Activated T-cell treated with anti-CD3 and anti-CD28 coated beads for 1 hour (primary cell): ENCODE data around the gene CCDC66.

Source experiments
- DNase-seq: peaks from one replicate; pipeline ENCODE4 v3.0.0-alpha.2; 2020; ENCODE audit warnings: low read depth

Gene CCDC66

GRCh38 chr3:56622381-56622780 is 65.4 kb downstream of the CCDC66 start:
- no peak for DNase-seq

- no peak for DNase-seq
Observed at GRCh38 chr3:56624725-56625124, 67.8 kb downstream of the CCDC66 start.

- DNase-seq = no peak
Observed at GRCh38 chr3:56629047-56629446, 72.1 kb downstream of the CCDC66 start.

GRCh38 chr3:56629451-56629850 is 72.5 kb downstream of the CCDC66 start:
- DNase-seq = no peak

- no peak for DNase-seq
Observed at GRCh38 chr3:56630966-56631365, 74.0 kb downstream of the CCDC66 start.

- no peak for DNase-seq
Observed at GRCh38 chr3:56633181-56633580, 76.2 kb downstream of the CCDC66 start.

- DNase-seq = no peak
Observed at GRCh38 chr3:56633602-56634535, 76.9 kb downstream of the CCDC66 start.

- DNase-seq = no peak
Observed at GRCh38 chr3:56645407-56645806, 88.4 kb downstream of the CCDC66 start.

GRCh38 chr3:56654460-56654859 is 97.5 kb downstream of the CCDC66 start:
- DNase-seq = no peak

- DNase-seq = no peak
Observed at GRCh38 chr3:56655709-56656108, 98.7 kb downstream of the CCDC66 start.

- DNase-seq = no peak
Observed at GRCh38 chr3:56664823-56665222, 107.8 kb downstream of the CCDC66 start.

- DNase-seq = no peak
Observed at GRCh38 chr3:56667973-56668579, 111.1 kb downstream of the CCDC66 start.
